GM18868 (cell line): ENCODE results near the gene MGAT3.
"Not testable (repeated sequence)": the region's sequence is repeated elsewhere in the genome, so short reads cannot be mapped to it uniquely, and the experiment has no call there.

Experiments
- ATAC-seq: cut with Tn5 transposase; IDR thresholded peaks from one replicate; pipeline ENCODE4 v1.9.1; 2021; ENCODE audit warnings: mild to moderate bottlenecking, moderate library complexity; ENCODE audit not compliant: unreplicated experiment

Gene MGAT3

GRCh38 chr22:39510529-39511149, 53.8 kb downstream of the MGAT3 start:
- ATAC-seq, result no peak

- ATAC-seq, result no peak
Measured at GRCh38 chr22:39511226-39511625, 54.4 kb downstream of the MGAT3 start.

- no peak for ATAC-seq
Measured at GRCh38 chr22:39512026-39512425, 55.2 kb downstream of the MGAT3 start.

GRCh38 chr22:39513791-39514190, 57.0 kb downstream of the MGAT3 start:
- ATAC-seq, result no peak

- no peak for ATAC-seq
Measured at GRCh38 chr22:39514373-39514973, 57.7 kb downstream of the MGAT3 start.

- no peak for ATAC-seq
Measured at GRCh38 chr22:39515266-39516050, 58.6 kb downstream of the MGAT3 start.

GRCh38 chr22:39517470-39517869, 60.7 kb downstream of the MGAT3 start:
- ATAC-seq, result no peak

GRCh38 chr22:39518144-39518786, 61.5 kb downstream of the MGAT3 start:
- no peak for ATAC-seq

GRCh38 chr22:39518996-39519680, 62.3 kb downstream of the MGAT3 start:
- no peak for ATAC-seq

GRCh38 chr22:39519681-39520225, 62.9 kb downstream of the MGAT3 start:
- peak; percentile 77 for ATAC-seq

- ATAC-seq, result peak; percentile 35
Measured at GRCh38 chr22:39520226-39521105, 63.7 kb downstream of the MGAT3 start, which contains the start of gene ATF4. Gene ATF4 (plus strand): TSS chr22:39520562. CDS start chr22:39521446, 884 bp downstream.

- ATAC-seq, result peak; percentile 28
Measured at GRCh38 chr22:39521106-39521885, 64.5 kb downstream of the MGAT3 start.

GRCh38 chr22:39522091-39522490, 65.3 kb downstream of the MGAT3 start:
- ATAC-seq, result not testable (repeated sequence)

- ATAC-seq, result no peak
Measured at GRCh38 chr22:39522567-39523300, 65.9 kb downstream of the MGAT3 start.

GRCh38 chr22:39524089-39524752, 67.4 kb downstream of the MGAT3 start:
- no peak for ATAC-seq

GRCh38 chr22:39524753-39525657, 68.2 kb downstream of the MGAT3 start:
- no peak for ATAC-seq

GRCh38 chr22:39525658-39525975, 68.8 kb downstream of the MGAT3 start:
- ATAC-seq, result no peak
